GM19193 (cell line): ENCODE measurements around the gene THOC5.

Experiments used
- POLR2A ChIP-seq: IDR thresholded peaks from 4 replicates; pipeline ENCODE4 v1.6.1; 2011; ENCODE audit not compliant: insufficient read depth, insufficient read length; ENCODE audit errors: extremely low read depth

The THOC5 gene

GRCh38 chr22:29553351-29554224, at the start of gene THOC5:
TSS of gene THOC5 (minus strand) at chr22:29553757. CDS start at chr22:29549147, 4,610 bp downstream.
- peak; percentile 89 for TF ChIP-seq POLR2A

- TF ChIP-seq POLR2A: no peak
Observed at GRCh38 chr22:29598684-29599020, 45.1 kb upstream of the THOC5 start.

- TF ChIP-seq POLR2A: no peak
Observed at GRCh38 chr22:29596408-29596807, 42.9 kb upstream of the THOC5 start.

GRCh38 chr22:29593923-29594322, 40.4 kb upstream of the THOC5 start:
- TF ChIP-seq POLR2A: no peak

GRCh38 chr22:29587938-29588699, 34.6 kb upstream of the THOC5 start:
- no peak for TF ChIP-seq POLR2A

GRCh38 chr22:29584975-29585374, 31.4 kb upstream of the THOC5 start:
- no peak for TF ChIP-seq POLR2A

- TF ChIP-seq POLR2A: no peak
Observed at GRCh38 chr22:29581799-29582198, 28.2 kb upstream of the THOC5 start.

- no peak for TF ChIP-seq POLR2A
Observed at GRCh38 chr22:29580200-29580810, 26.7 kb upstream of the THOC5 start.

- TF ChIP-seq POLR2A: no peak
Observed at GRCh38 chr22:29578462-29579200, 25.1 kb upstream of the THOC5 start.

GRCh38 chr22:29574762-29575450, 21.3 kb upstream of the THOC5 start:
- no peak for TF ChIP-seq POLR2A

- no peak for TF ChIP-seq POLR2A
Observed at GRCh38 chr22:29570912-29571549, 17.5 kb upstream of the THOC5 start.

GRCh38 chr22:29570456-29570855, 16.9 kb upstream of the THOC5 start:
- no peak for TF ChIP-seq POLR2A

- TF ChIP-seq POLR2A: no peak
Observed at GRCh38 chr22:29569011-29569678, 15.6 kb upstream of the THOC5 start.
